GM21423 (cell line): ENCODE data around the gene APBA2.
"Not testable (repeated sequence)": the region's sequence is repeated elsewhere in the genome, so short reads cannot be mapped to it uniquely, and the experiment has no call there.

Source experiments
- ATAC-seq: cut with Tn5 transposase; IDR thresholded peaks from one replicate; pipeline ENCODE4 v1.9.1; 2021; ENCODE audit warnings: mild to moderate bottlenecking, moderate library complexity; ENCODE audit not compliant: unreplicated experiment

Gene APBA2

DNA sequence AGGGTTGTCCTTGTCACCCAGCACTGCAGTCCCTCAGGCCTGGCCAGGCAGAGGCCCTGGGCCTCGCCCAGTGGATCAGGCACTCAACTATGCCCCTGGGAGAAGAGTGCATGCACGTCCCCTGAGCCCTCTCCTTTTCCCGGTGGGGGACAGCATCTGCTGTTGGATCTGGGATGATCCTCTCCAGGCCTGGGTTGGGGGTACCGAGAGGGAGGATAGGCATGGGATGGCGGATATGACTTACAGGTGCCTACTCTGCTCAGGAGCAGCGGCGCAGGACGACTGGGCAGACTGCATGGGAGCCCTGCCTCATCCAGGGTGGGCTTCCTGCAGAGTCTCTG is 9.0 kb upstream of the APBA2 start:
- ATAC-seq = no peak

DNA sequence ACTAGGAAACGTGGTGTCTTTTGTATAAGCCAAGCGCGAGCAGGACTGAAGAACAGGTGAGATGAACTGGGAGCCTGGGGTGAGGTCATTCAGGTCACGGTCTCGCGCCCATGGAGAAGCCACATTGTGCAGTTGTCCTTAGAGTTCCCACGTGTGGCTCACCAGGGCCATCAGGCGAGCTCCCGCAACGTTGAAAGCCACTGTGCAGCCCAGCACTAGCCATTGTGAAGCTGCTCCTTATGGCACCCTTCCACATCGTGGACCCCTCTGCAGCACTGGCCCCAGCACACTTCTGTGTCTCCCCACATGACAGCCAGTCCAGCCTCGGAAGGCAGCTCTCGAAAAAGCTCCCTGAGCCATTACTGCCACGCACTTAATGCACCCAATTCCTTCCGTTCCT is 7.6 kb upstream of the APBA2 start:
- no peak for ATAC-seq

DNA sequence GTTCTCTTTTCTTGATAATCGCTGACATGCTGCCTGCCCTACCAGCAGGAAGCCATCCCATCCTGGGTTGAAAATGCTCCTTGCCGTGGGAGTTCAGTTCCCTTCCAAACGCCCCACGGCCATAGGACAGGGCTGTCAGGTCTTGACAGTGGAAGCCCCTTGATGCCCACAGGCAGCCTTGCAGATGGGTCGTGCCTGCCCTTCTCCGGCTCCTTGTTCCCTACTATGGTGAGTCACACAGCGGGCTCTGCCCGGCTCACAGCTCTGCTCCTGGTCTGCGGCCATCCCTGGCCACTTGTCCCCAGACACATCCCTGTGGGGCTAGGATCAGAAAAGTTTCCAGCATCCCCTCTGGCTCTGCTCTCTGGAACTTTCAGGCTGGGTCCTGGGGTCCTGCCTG is 6.2 kb upstream of the APBA2 start:
- no peak for ATAC-seq

DNA sequence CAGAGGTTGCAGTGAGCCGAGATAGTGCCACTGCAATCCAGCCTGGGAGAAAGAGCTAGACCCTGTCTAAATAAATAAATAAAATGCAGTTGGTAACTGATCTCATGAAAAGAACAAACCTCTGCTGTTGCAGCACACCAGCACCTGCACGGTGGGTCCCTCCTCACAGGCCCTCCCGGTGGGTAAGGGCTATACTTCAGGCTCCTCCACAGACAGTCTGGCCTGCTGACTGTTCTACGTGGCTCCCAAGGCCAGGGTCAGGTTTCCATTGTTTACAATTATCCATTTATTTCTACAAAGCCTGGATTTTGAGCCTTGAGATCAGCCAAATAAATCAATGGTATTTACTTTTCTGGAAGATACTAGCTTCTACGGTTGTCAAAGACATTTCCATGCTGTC is 5.1 kb upstream of the APBA2 start:
- ATAC-seq = no peak

DNA sequence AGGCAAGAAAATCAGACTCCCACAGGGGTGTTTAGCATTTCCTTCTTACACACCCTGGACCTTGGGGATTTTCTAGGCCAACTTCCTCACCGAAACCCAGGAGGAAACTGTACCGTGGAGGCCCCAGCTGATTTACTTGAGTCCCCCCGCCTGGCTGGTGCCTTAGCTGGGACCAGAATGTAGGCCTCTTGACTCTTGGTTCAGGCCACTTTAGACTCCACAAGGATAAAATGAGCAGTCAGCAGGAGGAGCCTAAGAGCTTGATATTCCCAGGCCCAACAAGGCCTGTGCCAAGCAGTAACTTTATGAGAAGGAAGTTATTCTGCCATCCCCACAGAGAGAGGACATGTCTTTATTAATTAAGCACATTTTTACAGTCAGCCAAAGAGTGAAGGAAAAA is 4.6 kb upstream of the APBA2 start:
- ATAC-seq = no peak

DNA sequence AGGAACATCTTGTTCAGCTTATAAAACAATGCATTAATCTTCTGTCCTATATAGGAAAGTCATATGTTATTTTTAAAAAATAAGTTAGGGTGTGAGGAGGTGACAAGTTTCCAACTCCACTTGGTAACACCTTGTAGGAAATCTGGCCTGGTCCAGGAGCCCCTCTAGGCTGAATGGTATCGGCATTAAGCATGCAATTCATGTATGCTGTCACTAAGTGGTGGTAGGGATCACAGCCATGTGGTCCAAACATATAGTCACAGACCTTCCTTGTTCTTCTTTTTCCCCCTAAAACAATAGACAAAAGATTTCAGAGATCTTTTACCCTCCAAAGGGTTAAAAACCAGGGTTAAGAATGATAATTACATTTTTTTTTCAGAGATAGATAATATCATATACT is 4.2 kb upstream of the APBA2 start:
- ATAC-seq = no peak

DNA sequence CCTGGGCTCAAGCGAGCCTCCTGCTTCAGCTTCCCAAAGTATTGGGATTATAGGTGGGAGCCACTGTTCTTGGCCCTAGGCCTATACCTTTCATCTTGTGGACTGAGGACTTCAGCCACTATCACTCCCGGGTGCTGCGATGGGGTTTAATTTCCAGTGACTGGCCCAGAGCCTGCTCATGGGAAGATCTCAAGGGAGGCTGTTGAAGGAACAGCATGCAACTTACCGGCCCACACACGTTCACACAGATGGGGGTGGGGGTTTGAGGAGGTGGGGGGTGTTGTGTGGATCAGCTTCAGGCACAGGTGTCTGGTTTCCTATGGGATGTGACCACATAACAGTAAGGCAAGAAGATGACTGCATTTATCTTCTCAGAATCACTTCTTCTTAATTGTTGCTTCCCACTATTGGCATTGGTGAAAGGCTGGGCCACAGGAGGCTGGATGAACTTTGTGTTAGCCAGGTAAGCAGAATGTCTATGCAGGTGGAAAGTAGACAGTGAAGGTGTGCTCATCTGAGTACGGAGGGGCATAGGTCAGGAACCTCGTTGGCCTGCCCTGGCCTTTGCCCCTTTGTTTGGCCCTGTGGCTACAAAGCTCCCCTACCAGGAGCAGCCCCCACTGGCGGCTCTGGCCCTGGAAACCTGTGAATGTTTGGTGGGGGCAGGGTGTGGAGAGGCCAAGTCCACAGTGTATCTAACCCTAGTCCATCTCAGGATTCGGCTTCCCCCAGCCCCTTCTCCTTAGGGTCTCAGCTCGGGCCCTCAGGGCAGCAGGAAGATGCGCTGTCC is 1.4 kb upstream of the APBA2 start:
- ATAC-seq = no peak

DNA sequence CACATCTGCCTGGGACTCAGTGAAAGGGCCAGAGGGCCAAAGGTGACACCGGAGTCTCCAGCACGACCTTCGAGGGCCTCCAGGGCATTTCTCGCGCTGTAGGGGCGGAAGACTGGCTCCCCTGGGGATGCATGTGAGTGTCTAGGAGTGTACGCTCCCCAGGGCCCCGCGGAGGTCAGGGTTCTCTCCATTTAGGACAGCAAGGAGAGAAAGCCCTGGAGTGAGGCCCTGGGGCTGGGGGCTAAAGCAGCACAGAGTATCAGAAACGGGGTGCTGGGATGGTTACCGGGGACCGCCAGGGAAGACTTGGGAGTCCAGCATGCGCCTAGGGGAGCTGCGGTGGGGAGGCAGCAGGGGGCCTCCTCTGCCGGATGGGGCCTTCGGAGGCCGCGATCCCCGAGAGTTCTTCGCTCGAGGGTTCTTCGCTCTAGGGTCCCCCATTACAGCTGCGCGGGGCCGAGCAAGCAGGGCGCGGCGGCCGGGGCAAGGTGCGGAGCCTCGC is 595 bp upstream of the APBA2 start:
- no peak for ATAC-seq

DNA sequence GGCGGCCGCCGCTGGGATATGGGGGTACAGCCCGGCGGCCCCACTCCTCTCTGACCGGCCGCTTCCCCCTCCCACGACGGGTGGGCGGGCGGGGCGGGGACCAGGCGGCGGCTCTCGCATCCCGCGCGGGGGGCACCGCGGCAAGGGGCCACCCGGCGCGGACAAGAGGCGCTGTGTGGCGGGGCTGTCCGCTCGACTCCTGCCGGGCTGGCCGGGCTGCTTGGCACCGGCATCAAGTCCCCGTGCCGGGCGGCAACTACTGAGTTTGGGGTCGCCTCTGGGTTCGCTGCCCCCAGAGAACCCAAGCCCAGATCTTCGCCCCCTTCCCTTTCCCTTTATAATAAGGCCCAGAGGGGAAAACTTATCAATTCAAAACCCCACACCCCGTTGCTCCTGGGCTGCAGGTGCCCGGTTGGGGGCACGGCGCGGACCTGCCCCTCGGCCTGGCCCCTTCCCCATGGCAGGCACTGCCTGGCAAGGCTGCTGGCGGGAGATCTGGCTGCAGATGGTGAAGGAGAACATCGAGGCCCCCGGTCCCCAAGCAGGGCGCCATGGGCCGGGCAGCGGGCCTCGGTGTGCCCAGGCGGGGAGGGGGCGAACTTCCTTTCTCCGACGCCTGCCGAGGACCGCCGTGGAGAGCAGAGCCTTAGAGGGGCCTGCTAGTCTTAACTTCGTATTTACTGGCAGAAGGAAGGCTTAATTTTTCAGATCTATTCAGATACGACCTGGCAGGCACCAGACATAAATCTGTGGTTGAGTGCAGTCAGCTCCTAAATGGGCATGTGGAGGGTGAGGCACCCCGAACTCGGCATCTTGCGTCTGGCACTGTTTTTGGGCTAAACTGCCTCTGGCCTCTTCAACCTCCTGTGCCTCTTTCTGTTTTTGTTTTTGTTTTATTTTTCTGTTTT is 911 bp downstream of the APBA2 start:
- no peak for ATAC-seq

DNA sequence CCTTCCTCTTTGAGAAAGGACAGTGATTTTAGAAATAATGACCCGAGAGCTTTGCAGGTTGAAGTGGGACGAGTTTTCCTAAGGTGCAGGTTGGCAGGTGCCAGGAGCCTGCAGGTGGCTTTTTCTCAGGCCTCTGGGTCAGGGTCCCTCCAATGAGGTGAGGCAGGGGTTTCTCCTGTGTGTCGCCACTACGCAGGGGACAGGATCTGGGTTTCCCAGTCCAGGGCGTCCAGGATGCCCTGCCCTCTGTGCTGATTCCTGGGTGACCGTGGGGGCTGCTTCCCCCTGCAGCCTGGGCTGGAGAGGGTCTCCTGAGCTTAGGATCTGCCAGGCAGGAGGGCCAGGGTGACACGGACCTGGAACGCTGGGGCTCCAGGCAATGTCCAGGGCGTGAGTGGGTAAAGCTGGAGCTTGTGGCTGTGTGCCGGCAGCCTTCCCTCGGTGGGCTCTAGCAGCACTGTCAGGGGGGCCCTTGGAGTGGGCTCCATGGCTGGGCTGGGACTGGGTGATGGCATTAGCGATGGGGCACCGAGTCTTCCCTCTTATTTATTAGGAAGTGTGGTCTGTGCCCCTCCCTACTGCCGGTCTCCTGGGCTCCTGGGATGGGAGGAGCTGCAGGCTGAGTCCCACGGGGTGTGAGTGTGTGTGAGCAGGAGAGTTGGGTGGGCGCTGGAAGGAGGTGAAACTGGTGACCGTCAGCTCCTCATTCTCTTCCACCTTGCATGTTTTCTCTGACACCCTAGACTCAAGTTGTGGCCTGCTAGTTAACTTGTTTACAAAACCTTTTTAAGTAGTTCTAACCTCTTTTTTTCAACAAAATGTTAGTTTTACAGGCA is 1.8 kb downstream of the APBA2 start:
- no peak for ATAC-seq

DNA sequence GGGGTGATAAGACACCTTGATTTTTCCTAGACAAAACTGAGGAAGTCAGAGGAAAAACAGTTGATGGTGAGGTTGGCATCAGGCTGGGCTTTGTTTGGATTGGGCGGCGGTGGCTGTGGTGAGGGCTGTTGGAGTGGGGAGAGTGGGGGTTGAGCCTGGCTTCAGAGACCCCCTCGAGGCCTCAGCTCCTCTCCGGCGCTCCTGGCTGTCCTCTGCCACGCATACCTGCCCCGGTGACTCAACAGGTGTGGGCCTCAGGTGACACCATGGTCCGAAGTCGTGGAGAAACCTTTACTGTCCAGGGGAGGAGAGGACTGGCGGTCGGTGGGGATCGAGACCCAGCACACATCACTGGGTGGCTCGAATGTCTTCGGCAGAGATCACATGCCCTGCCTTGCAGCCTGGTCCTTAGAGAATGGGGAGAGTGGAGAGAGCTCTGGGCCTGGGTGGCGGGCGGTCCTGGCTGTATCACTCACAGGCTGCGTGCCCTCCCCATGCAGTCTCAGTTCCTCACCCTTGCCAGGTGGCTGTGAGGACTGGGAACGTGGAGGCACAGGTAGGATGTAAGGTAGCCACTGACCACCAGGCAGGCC is 2.6 kb downstream of the APBA2 start:
- no peak for ATAC-seq

DNA sequence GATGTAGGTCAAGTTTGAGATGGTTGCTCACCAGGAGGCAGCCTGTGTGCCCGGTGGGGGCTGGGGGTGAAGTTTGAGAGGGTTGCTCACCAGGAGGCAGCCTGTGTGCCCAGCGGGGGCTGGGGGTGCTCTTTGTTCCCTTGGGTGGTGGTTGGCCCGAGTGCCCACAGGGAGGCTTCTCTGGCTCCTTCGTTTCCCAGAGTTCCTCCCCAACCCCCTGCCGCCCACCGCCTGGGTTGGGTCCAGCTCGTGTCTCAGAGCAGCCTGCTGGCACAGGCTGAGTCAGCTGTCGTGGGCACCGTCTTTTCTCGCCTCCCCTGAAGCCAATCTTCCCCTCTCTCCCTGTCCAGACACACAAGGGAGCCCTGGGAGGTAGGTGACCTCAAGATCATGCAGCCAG is 3.1 kb downstream of the APBA2 start:
- ATAC-seq = no peak

DNA sequence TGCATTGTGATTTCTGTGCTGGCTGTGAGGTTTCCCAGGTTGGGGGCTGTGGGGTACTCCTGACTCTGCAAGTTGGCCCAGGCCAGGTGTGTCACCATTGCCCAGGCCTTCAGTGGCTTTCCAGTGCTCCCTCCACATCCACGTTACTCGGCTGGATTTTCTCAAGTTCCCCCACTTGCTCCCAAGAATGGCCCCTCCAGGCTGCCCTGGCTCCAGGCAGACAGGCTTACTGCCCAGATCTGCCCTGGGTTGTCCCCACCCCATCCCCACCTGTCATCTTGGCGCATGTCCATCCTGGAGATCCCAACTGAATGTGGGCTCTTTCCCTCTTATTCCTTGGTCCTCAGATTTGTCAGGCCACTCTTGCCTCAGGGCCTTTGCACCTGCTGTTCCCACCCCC is 3.6 kb downstream of the APBA2 start:
- ATAC-seq = no peak

DNA sequence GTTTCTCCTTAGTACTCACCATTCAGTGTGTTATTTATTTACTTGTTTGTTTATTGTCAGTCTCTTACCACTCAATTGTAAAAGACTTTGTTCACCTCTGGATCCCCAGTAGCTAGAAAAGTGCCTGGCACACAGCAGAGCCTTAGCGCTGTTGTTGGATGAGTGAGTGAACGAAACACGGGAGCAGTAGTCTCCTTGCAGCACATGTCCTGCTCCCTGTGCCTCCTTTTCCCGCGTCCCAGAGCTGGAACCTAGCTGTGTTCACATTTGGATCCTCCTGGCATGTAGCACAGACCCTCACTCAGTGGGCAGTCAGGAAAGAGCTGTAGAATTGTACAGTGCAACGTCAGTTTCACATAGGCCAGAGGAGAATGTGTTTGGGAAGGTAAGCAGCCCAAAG is 4.1 kb downstream of the APBA2 start:
- not testable (repeated sequence) for ATAC-seq

DNA sequence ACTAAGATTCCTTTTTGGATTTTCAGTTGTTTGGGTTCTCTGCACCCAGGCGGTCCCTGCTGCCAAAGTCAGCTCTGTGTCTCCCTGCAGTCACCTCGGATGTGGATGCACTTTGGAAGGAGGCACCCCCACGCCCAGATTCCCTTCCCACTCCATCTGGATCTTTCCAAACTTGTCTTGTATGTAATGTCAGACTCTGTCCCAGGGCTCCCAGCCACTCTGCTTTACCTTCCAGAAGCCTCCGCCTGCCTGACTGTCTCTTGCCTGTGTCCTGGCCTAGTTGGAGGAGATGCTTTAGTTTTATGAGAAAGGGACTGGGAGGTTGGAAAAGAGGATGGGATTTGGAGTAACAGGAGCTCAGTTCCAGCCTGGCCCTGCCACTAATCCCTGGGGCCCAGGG is 4.5 kb downstream of the APBA2 start:
- ATAC-seq = not testable (repeated sequence)

DNA sequence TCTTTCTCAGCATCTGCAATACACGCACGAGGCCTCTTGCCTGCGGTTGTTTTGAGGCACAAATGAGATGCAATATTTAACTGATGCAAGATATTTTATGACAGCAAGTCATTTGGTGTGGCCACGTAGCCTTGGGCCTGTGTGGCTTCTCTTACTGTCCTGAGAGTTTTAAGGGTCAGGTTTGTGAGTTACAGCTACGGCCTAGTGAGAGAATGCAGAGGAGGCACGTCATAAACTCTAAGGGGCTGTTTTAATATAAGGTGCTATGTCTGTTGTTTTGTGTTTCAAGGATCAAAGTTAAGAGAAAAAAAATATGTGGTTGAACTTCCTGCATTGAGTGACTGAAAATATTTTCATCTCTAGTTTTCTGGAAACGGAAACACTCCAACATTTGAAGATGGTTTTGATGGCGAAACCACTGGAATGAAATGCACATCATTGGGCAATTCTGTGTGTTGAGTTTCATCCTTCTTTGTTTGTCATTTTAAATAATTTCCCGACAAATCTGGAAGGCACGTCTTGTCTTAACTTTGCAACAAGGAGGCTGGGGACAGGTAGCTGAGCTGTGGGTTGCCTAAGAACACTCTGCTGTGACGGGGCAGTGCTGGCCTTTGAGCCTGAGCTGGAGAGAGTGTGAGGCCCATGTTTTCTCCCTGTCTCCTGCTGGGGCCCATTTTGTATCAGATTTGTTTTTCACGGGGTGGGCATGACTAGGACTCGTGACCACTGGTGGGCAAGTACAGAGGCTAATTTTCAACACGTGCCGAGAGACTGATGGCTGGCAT is 5.1 kb downstream of the APBA2 start:
- ATAC-seq = no peak

DNA sequence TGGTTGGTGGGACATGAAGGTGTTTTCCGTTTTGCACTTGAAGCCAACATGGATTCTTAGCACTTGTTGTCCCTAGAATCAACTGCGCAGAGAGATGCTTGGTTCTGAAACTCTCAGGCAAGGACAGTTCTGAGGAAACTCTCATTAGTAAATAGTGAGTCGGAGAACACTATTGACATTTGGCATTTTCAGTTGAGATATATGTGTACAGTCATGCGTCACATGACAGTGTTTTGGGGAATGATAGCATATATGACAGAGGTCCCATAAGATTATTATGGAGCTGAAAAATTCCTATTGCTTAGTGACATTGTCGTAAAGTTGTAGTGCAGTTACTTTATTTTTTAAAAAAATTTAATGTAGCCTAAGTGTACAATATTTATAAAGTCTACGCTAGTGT is 5.8 kb downstream of the APBA2 start:
- ATAC-seq = no peak

DNA sequence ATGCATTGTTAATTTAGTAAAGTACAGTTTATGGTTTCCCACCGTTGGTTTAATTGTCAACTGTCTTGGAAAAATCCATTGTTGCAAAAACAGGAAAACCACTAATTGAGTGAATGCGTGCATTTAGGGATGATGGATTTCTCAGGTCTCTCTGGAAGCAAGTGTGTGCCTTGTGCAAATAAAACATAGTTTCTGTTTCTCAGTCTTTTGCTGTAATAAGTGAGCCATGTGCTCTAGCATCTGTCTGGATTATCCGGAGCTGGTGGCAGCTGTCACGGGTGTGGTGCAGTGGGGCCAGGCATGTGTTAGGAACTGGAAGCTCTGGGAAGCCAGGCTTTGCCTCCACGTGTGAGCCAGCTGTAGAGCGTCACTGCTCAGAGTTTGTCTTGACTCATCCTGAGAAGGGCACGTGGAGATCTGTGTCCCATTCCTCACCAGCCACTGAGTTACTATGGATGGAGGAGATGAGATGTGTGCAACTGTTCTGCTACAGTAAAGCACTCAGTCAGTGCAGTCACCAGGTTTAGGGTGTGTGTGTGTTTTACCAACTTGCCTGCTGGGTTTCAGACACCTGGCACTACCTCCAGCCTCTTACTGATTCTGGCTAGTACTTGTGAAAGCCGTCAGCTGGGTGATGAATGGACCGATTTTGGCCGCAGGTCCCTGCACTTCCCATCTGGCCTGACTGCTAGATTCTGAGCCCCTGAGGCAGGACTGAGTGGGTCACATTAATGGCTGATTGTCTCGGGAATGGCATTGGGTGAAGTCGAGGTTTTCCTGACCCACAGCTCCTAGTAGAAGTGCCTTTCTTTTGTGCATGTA is 7.2 kb downstream of the APBA2 start:
- ATAC-seq = no peak

DNA sequence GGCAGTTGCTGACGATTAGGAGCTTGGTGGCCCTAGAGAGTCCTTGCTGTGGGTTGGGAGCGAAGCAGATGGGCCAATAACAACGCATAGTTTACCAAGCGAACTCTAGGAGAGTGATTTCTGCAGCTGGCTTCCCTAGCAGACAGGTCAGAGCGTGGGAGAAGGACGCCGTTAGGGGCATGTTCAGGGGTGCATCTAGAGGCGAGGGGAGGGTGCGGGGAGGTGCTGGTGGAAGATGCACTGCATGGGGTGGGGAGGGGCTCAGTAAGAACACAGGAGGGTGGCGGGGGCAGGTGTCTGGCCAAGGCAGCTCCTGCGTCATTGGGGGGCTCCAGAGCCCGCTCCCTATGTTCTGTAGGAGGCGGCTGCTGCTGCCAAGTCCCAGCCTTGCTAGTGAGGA is 8.9 kb downstream of the APBA2 start:
- ATAC-seq = no peak
